Sciatic nerve (tissue), 2 donors: Measurements from ENCODE around the gene CST4. TPM values are rescaled to one million over a fixed set of nuclear protein-coding genes. Genes with fewer than 3 reads are reported as not detected.
"Not testable (repeated sequence)": the region's sequence is repeated elsewhere in the genome, so short reads cannot be mapped to it uniquely, and the experiment has no call there.

Source experiments
- ATAC-seq: fragments of 200-7000 bp; cut with Tn5 transposase; one replicate; pipeline ENCODE4 v1.9.1; 2020; ENCODE audit warnings: mild to moderate bottlenecking, moderate library complexity
- DNase-seq: peaks from one replicate; pipeline ENCODE4 v3.0.0-alpha.2; 2020; ENCODE audit warnings: low spot score
- intact Hi-C: fragments of 100-400 bp; cut with DNase I; formaldehyde crosslinking; loops from one replicate; pipeline ENCODE4 v1.14.2; 2022
- total RNA-seq: library from RNA; stranded (reverse); fragmentation: NEBNext Ultra II Directional; extraction: Animal tissue kit (Norgen Biotek cat#: 25700); gene quantifications from one replicate; pipeline ENCODE4 v1.2.1, GENCODE V29; 2021
- donor health status: DM: no; HTN: no; CAD: no.
- donor health status: DM: no; HTN: no; CAD: no.

CST4 gene
- total RNA-seq, 1 donor from 2014 or later, result not detected

GRCh38 chr20:23667666-23668065 lies 21.2 kb downstream of the CST4 start:
- no peak for DNase-seq
- no peak for ATAC-seq
- intact Hi-C loops, result no loop called here

- no peak for DNase-seq
- intact Hi-C loops, result no loop called here
- no peak for ATAC-seq
Measured at GRCh38 chr20:23666698-23667097, 22.1 kb downstream of the CST4 start.

- DNase-seq (no peak), ATAC-seq (peak; percentile 25)
- intact Hi-C loops, result no loop called here
Measured at GRCh38 chr20:23666189-23666588, 22.6 kb downstream of the CST4 start.

GRCh38 chr20:23664954-23665353 lies 23.9 kb downstream of the CST4 start:
- ATAC-seq (no peak), DNase-seq (no peak)
- intact Hi-C loops, result no loop called here

GRCh38 chr20:23664046-23664445 lies 24.8 kb downstream of the CST4 start:
- ATAC-seq, intact Hi-C loops, DNase-seq: not testable (repeated sequence)

GRCh38 chr20:23663180-23663579 lies 25.7 kb downstream of the CST4 start:
- ATAC-seq (peak; percentile 52), DNase-seq (no peak)
- intact Hi-C loops, result no loop called here

- ATAC-seq, result no peak
- intact Hi-C loops, result no loop called here
- DNase-seq, result no peak
Measured at GRCh38 chr20:23662276-23662870, 26.5 kb downstream of the CST4 start.

- ATAC-seq (no peak), DNase-seq (no peak)
- intact Hi-C loops, result no loop called here
Measured at GRCh38 chr20:23661002-23661429, 27.8 kb downstream of the CST4 start.

GRCh38 chr20:23659989-23660837 lies 28.6 kb downstream of the CST4 start:
- no peak for DNase-seq
- ATAC-seq, result peak; percentile 80
- intact Hi-C loops, result no loop called here

- intact Hi-C loops, DNase-seq, ATAC-seq: not testable (repeated sequence)
Measured at GRCh38 chr20:23659610-23659988, 29.2 kb downstream of the CST4 start.

GRCh38 chr20:23658989-23659609 lies 29.7 kb downstream of the CST4 start:
- intact Hi-C loops, result no loop called here
- DNase-seq, result no peak
- no peak for ATAC-seq

- DNase-seq, result no peak
- ATAC-seq, result no peak
- intact Hi-C loops, result no loop called here
Measured at GRCh38 chr20:23658336-23658735, 30.5 kb downstream of the CST4 start.

- ATAC-seq (no peak), DNase-seq (no peak)
- intact Hi-C loops, result no loop called here
Measured at GRCh38 chr20:23657202-23657601, 31.6 kb downstream of the CST4 start.

- ATAC-seq (peak; percentile 55), DNase-seq (no peak)
- intact Hi-C loops, result no loop called here
Measured at GRCh38 chr20:23656372-23656771, 32.5 kb downstream of the CST4 start.

GRCh38 chr20:23655491-23656211 lies 33.2 kb downstream of the CST4 start:
- peak; percentile 87 for ATAC-seq
- peak; percentile 78 for DNase-seq
- intact Hi-C loops, result no loop called here

- intact Hi-C loops, result no loop called here
- ATAC-seq (no peak), DNase-seq (no peak)
Measured at GRCh38 chr20:23654717-23655116, 34.1 kb downstream of the CST4 start.

GRCh38 chr20:23654000-23654399 lies 34.8 kb downstream of the CST4 start:
- DNase-seq (no peak), ATAC-seq (peak; percentile 64)
- intact Hi-C loops, result no loop called here

GRCh38 chr20:23653400-23653938 lies 35.4 kb downstream of the CST4 start:
- ATAC-seq (no peak), DNase-seq (no peak)
- intact Hi-C loops, result no loop called here

- ATAC-seq (no peak), DNase-seq (no peak)
- intact Hi-C loops, result no loop called here
Measured at GRCh38 chr20:23652926-23653325, 35.9 kb downstream of the CST4 start.
